ENCODE data around the gene TMIGD3. TPM values are rescaled to one million over a fixed set of nuclear protein-coding genes. Genes with fewer than 3 reads are reported as not detected.

Gene TMIGD3
- total RNA-seq, 1 experiment from 2014 or later: not detected

DNA sequence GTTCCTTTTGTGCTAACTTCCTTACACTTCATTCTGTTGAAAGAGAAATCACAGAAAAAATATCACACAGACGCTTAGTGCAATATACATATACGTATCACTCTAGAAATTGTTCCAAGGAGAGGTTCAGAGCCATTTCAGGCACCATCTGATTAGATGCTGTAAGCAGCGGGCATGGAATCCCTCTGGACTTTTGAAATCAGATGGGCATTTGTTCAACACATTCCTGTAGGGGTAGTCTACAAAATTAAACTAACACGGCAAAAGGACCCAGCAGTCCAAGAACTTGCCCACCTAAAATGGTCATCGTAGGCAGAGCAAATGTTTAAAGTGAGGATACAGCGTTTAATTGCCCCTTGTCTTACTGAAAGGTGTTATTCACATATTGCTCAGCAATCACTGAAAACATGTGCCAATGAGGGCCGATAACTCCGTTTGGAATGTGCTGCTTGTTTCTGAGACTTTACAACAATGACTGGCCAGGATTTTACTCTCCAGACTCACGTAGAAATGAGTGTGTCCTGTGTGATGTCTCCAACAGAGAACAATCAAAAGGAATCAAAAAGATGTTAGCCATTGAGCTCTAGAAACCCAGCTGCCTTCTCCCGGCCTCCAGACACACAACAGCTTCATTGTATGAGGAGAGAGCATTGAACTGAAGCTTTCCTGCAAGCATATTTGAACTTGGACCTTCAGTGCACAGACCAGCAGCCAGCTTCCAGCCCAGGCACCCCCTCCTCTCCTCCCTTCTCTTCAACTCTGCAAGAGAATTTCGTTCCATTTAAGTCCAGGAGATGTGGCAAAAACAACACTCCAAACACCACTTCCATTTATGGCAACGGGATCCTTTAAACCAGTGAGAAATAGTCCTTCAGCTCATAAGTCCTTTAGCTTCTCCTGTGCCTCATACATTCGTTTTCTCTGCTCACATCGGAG, 32.1 kb upstream of the TMIGD3 start:
- Histone ChIP-seq H3K27ac (ENCODE audit: low read length) (no peak overlapping the region), H3K79me2 (ENCODE audit: low read length) (no peaks in the 10 kb centered on the region), H3K36me3 (ENCODE audit: low read depth, low read length) (no peaks in the 10 kb centered on the region), H3F3A (ENCODE audit: low read length, unreplicated experiment) (no peaks in the 10 kb centered on the region), H3K9me2 (replicated peaks; ENCODE audit: low read length) (no peaks in the 10 kb centered on the region), H3K9me3 (ENCODE audit: low read length) (no peaks in the 10 kb centered on the region), H3K4me1 (ENCODE audit: insufficient read depth, low read length) (peaks cover 11% of the 10 kb centered on the region; the same call in 1 of the 2 replicates), H2AFZ (ENCODE audit: low read length) (no peak overlapping the region; the same call in 1 of the 2 replicates), H3K27me3 (ENCODE audit: low read length) (no peaks in the 10 kb centered on the region), H4K20me1 (ENCODE audit: low read length) (no peaks in the 10 kb centered on the region), H3K9ac (ENCODE audit: low read length) (no peak overlapping the region), H3K4me3 (ENCODE audit: low read length) (no peak overlapping the region), H3K4me2 (ENCODE audit: low read length) (no peak overlapping the region)
- no TSS peak for BruUV-seq (replicated peaks)
- intact Hi-C loops (cut with micrococcal nuclease): no loop called here
- DNase-seq (no peak), ATAC-seq (no peak)
- TF ChIP-seq EZH2phosphoT487 (IDR thresholded peaks at IDR 0.05; ENCODE audit: borderline replicate concordance, low read length) (no peak), EZH2 (IDR thresholded peaks at IDR 0.05; ENCODE audit: low read length, unreplicated experiment) (no peak)
- TF ChIP-seq, protein P1, sequence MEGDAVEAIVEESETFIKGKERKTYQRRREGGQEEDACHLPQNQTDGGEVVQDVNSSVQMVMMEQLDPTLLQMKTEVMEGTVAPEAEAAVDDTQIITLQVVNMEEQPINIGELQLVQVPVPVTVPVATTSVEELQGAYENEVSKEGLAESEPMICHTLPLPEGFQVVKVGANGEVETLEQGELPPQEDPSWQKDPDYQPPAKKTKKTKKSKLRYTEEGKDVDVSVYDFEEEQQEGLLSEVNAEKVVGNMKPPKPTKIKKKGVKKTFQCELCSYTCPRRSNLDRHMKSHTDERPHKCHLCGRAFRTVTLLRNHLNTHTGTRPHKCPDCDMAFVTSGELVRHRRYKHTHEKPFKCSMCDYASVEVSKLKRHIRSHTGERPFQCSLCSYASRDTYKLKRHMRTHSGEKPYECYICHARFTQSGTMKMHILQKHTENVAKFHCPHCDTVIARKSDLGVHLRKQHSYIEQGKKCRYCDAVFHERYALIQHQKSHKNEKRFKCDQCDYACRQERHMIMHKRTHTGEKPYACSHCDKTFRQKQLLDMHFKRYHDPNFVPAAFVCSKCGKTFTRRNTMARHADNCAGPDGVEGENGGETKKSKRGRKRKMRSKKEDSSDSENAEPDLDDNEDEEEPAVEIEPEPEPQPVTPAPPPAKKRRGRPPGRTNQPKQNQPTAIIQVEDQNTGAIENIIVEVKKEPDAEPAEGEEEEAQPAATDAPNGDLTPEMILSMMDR (conservative IDR thresholded peaks at IDR 0.05; ENCODE audit: low read depth, low read length): no peak
- CTCF ChIA-PET: no interaction called here
- POLR2A ChIA-PET (ENCODE audit: unreplicated experiment): no interaction called here

DNA sequence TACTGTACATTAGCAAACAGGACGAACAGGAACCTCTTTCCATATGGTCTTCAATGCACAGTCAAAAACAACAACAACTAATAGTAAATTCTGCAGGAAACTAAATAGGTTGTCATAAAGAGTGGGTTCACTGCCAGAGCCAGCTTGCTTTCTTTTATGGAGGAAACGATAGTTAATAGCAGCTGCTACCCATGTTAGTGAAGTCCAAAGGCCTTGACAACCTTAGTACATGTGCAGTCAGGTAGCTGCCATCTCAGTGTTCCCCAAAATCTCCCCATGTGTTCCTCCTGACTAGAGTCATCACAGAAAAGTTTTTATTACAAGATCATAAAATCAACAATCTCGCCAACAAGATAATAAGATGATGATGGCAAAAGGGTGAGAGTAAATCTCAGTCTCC, 16.6 kb upstream of the TMIGD3 start:
- intact Hi-C loops (cut with micrococcal nuclease): no loop called here
- CTCF ChIA-PET: no interaction called here
- Histone ChIP-seq H3K4me2 (ENCODE audit: low read length) (no peak overlapping the region), H3K9me3 (ENCODE audit: low read length) (no peaks in the 10 kb centered on the region), H3F3A (ENCODE audit: low read length, unreplicated experiment) (no peaks in the 10 kb centered on the region), H3K36me3 (ENCODE audit: low read depth, low read length) (no peaks in the 10 kb centered on the region), H3K9me2 (replicated peaks; ENCODE audit: low read length) (no peaks in the 10 kb centered on the region), H3K4me1 (ENCODE audit: insufficient read depth, low read length) (no peaks in the 10 kb centered on the region), H3K27me3 (ENCODE audit: low read length) (no peaks in the 10 kb centered on the region), H4K20me1 (ENCODE audit: low read length) (no peaks in the 10 kb centered on the region), H3K9ac (ENCODE audit: low read length) (no peak overlapping the region), H3K27ac (ENCODE audit: low read length) (no peak overlapping the region), H2AFZ (ENCODE audit: low read length) (no peak overlapping the region), H3K79me2 (ENCODE audit: low read length) (no peaks in the 10 kb centered on the region), H3K4me3 (ENCODE audit: low read length) (no peak overlapping the region)
- no TSS peak for BruUV-seq (replicated peaks)
- POLR2A ChIA-PET (ENCODE audit: unreplicated experiment): no interaction called here
- TF ChIP-seq, protein P1 (conservative IDR thresholded peaks at IDR 0.05; ENCODE audit: low read depth, low read length): no peak
- TF ChIP-seq EZH2 (IDR thresholded peaks at IDR 0.05; ENCODE audit: low read length, unreplicated experiment) (no peak), EZH2phosphoT487 (IDR thresholded peaks at IDR 0.05; ENCODE audit: borderline replicate concordance, low read length) (no peak)
- DNase-seq (no peak), ATAC-seq (no peak)

Measured in PC-3 (cell line).